Glutamatergic neuron (in vitro differentiated cells): ENCODE results near the gene PCDHGA5. TPM values are rescaled to one million over a fixed set of nuclear protein-coding genes. Genes with fewer than 3 reads are reported as not detected.
A peak's percentile ranks its signal among the peaks of the same experiment; 100 is the strongest.
"Not testable (repeated sequence)": the region's sequence is repeated elsewhere in the genome, so short reads cannot be mapped to it uniquely, and the experiment has no call there.

ENCODE experiments used
- DNase-seq: peaks from one replicate; pipeline ENCODE4 v3.0.0; 2022
- H3K27ac Mint-ChIP-seq: one replicate; pipeline ENCODE4 v1.8.0; 2020; ENCODE audit warnings: mild to moderate bottlenecking, mixed read lengths, inconsistent platforms; ENCODE audit not compliant: unreplicated experiment
- H3K27me3 Mint-ChIP-seq: one replicate; pipeline ENCODE4 v1.8.0; 2020; ENCODE audit warnings: mild to moderate bottlenecking, moderate library complexity, mixed read lengths, inconsistent platforms; ENCODE audit not compliant: unreplicated experiment
- H3K36me3 Mint-ChIP-seq: one replicate; pipeline ENCODE4 v1.8.0; 2020; ENCODE audit warnings: mild to moderate bottlenecking, mixed read lengths, inconsistent platforms; ENCODE audit not compliant: unreplicated experiment
- H3K4me1 Mint-ChIP-seq: one replicate; pipeline ENCODE4 v1.8.0; 2020; ENCODE audit warnings: mild to moderate bottlenecking, low read depth, mixed read lengths, inconsistent platforms; ENCODE audit not compliant: unreplicated experiment
- H3K4me3 Mint-ChIP-seq: one replicate; pipeline ENCODE4 v1.8.0; 2020; ENCODE audit warnings: mild to moderate bottlenecking, mixed read lengths, inconsistent platforms; ENCODE audit not compliant: unreplicated experiment
- H3K9me3 Mint-ChIP-seq: one replicate; pipeline ENCODE4 v1.8.0; 2020; ENCODE audit warnings: mild to moderate bottlenecking, moderate library complexity, mixed read lengths, inconsistent platforms; ENCODE audit not compliant: unreplicated experiment
- CTCF ChIP-seq: fragments of 200-600 bp; sonication (generic); IDR thresholded peaks from one replicate; pipeline ENCODE4 v1.5.0; 2021; ENCODE audit not compliant: partially characterized antibody, unreplicated experiment
- total RNA-seq: library from RNA; stranded (reverse); fragmentation: NEBNext Ultra II Directional; extraction: Animal tissue kit (Norgen Biotek cat#: 25700); gene quantifications from one replicate; pipeline ENCODE4 v1.2.1, GENCODE V29; 2021; ENCODE audit not compliant: unreplicated experiment

PCDHGA5 gene
- total RNA-seq, 1 donor from 2014 or later = 4.6 TPM

DNA sequence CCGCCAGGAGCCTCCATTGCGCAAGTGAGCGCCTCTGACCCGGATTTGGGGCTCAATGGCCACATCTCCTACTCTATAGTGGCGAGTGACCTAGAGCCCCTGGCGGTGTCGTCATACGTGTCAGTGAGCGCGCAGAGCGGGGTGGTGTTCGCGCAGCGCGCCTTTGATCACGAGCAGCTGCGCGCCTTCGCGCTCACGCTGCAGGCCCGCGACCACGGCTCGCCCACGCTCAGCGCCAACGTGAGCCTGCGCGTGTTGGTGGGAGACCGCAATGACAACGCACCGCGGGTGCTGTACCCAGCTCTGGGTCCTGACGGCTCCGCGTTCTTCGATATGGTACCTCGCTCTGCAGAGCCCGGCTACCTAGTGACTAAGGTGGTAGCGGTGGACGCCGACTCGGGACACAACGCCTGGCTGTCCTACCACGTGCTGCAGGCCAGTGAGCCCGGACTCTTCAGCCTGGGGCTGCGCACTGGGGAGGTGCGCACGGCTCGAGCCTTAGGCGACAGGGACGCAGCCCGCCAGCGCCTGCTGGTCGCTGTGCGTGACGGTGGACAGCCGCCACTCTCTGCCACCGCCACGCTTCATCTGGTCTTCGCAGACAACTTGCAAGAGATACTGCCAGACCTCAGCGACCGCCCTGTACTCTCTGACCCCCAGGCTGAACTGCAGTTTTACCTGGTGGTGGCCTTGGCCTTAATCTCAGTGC is 45.8 kb downstream of the PCDHGA5 start:
- no peak overlapping the region for H3K4me3 Mint-ChIP-seq
- H3K4me1 Mint-ChIP-seq = peaks cover 3% of the 10 kb centered on the region
- H3K36me3 Mint-ChIP-seq = peaks cover 71% of the 10 kb centered on the region
- H3K27ac Mint-ChIP-seq = peak overlapping the region; percentile 88
- TF ChIP-seq CTCF = no peak
- H3K9me3 Mint-ChIP-seq = peaks cover 52% of the 10 kb centered on the region
- H3K27me3 Mint-ChIP-seq = peaks cover 24% of the 10 kb centered on the region
- no peak for DNase-seq

GRCh38 chr5:141411575-141411974 is 47.6 kb downstream of the PCDHGA5 start:
- Mint-ChIP-seq H3K9me3 (peaks cover 57% of the 10 kb centered on the region), H3K27me3 (peaks cover 24% of the 10 kb centered on the region), H3K4me3 (peak overlapping the region; percentile 52), H3K36me3 (peaks cover 64% of the 10 kb centered on the region), H3K4me1 (peaks cover 3% of the 10 kb centered on the region), H3K27ac (no peak overlapping the region)
- no peak for TF ChIP-seq CTCF
- DNase-seq = no peak

DNA sequence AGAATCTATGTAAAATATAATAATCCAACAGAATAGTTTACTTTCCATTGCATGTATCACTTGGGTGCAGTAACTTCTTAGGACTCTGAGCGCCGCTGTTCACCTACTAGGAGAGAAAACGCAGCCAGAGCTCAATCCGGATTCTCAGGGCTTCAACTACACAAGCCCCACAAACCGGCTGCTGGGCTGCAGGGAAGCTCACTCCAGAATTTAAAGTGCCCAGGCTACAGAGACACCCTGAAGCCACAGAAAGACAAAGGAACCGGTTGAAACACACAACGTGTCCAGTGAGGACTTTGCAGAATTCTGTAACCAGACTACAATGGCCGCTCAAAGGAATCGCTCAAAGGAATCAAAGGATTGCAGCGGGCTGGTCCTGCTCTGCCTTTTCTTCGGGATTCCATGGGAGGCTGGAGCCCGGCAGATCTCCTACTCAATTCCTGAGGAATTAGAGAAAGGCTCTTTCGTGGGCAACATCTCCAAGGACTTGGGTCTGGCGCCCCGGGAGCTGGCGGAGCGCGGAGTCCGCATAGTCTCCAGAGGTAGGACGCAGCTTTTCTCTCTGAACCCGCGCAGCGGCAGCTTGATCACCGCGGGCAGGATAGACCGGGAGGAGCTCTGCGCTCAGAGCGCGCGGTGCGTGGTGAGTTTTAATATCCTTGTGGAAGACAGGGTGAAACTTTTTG is 49.0 kb downstream of the PCDHGA5 start, which contains the start of gene PCDHGA10:
TSS of gene PCDHGA10 (plus strand) at position 134 of the 686 bp plus-strand sequence. CDS start at position 323, 189 bp downstream.
- peak within 1 kb of the TSS; percentile 80 for H3K4me3 Mint-ChIP-seq
- peaks cover 26% of the 10 kb centered on the region for H3K27me3 Mint-ChIP-seq
- peak; percentile 40 for DNase-seq
- H3K4me1 Mint-ChIP-seq = peaks cover 3% of the 10 kb centered on the region
- peak; percentile 35 for TF ChIP-seq CTCF
- H3K9me3 Mint-ChIP-seq = peaks cover 60% of the 10 kb centered on the region
- H3K27ac Mint-ChIP-seq = peak within 1 kb of the TSS; percentile 55
- peaks cover 66% of the 10 kb centered on the region for H3K36me3 Mint-ChIP-seq

GRCh38 chr5:141413540-141414069 is 49.6 kb downstream of the PCDHGA5 start:
- no peak for TF ChIP-seq CTCF
- H3K4me3 Mint-ChIP-seq = peak overlapping the region; percentile 80
- peaks cover 60% of the 10 kb centered on the region for H3K9me3 Mint-ChIP-seq
- peaks cover 66% of the 10 kb centered on the region for H3K36me3 Mint-ChIP-seq
- peak overlapping the region; percentile 55 for H3K27ac Mint-ChIP-seq
- no peak for DNase-seq
- peaks cover 29% of the 10 kb centered on the region for H3K27me3 Mint-ChIP-seq
- H3K4me1 Mint-ChIP-seq = peaks cover 3% of the 10 kb centered on the region

- not testable (repeated sequence) for H3K27ac Mint-ChIP-seq, DNase-seq
- H3K27me3 Mint-ChIP-seq = peaks cover 26% of the 10 kb centered on the region
These were observed 50.7 kb downstream of the PCDHGA5 start for GRCh38 chr5:141414548-141415274.

DNA sequence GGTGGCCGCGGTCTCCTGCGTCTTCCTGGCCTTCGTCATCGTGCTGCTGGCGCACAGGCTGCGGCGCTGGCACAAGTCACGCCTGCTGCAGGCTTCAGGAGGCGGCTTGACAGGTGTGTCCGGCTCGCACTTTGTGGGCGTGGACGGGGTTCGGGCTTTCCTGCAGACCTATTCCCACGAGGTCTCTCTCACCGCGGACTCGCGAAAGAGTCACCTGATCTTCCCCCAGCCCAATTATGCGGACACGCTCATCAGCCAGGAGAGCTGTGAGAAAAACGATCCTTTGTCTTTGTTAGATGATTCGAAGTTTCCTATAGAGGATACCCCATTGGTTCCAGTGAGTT is 51.3 kb downstream of the PCDHGA5 start:
- Mint-ChIP-seq H3K36me3 (peaks cover 67% of the 10 kb centered on the region), H3K9me3 (peaks cover 60% of the 10 kb centered on the region), H3K27me3 (peaks cover 27% of the 10 kb centered on the region)
- not testable (repeated sequence) for H3K4me3 Mint-ChIP-seq, H3K27ac Mint-ChIP-seq, H3K4me1 Mint-ChIP-seq, DNase-seq

More at GRCh38 chr5:141414548-141415274, 50.7 kb downstream of the PCDHGA5 start:
- H3K4me1 Mint-ChIP-seq, H3K4me3 Mint-ChIP-seq: not testable (repeated sequence)
- Mint-ChIP-seq H3K9me3 (peaks cover 58% of the 10 kb centered on the region), H3K36me3 (peaks cover 65% of the 10 kb centered on the region)
